ENCODE data around the gene ULK3. TPM values are rescaled to one million over a fixed set of nuclear protein-coding genes. Genes with fewer than 3 reads are reported as not detected.

The ULK3 gene
- total RNA-seq, 1 donor from 2014 or later: 42.1 TPM

Other genes starting within 250 kb of the ULK3 start
- gene CLK3, start 227.3 kb downstream of the ULK3 start, total RNA-seq: 95.0 TPM
- 35.9 TPM for gene EDC3, start 147.1 kb downstream of the ULK3 start, total RNA-seq
- gene CYP1A1, start 117.6 kb downstream of the ULK3 start, total RNA-seq: 13.8 TPM
- gene CYP1A2, start 94.3 kb downstream of the ULK3 start, total RNA-seq: 0.14 TPM
- 74.2 TPM for gene CSK, start 61.1 kb downstream of the ULK3 start, total RNA-seq
- gene LMAN1L, start 30.3 kb downstream of the ULK3 start, total RNA-seq: not detected
- gene CPLX3, start 16.5 kb downstream of the ULK3 start, total RNA-seq: not detected
- gene SCAMP2, start 30.2 kb upstream of the ULK3 start, total RNA-seq: 110 TPM
- 46.0 TPM for gene MPI, start 46.9 kb upstream of the ULK3 start, total RNA-seq
- gene FAM219B, start 63.7 kb upstream of the ULK3 start, total RNA-seq: 80.4 TPM
- 165 TPM for gene COX5A, start 94.9 kb upstream of the ULK3 start, total RNA-seq
- 24.1 TPM for gene RPP25, start 113.6 kb upstream of the ULK3 start, total RNA-seq
- 57.2 TPM for gene SCAMP5, start 152.4 kb upstream of the ULK3 start, total RNA-seq
- 17.3 TPM for gene PPCDC, start 180.4 kb upstream of the ULK3 start, total RNA-seq

All from mucosa of gallbladder (tissue), 1 donor.